NCI-H2081 treated with DMSO at 0.1 percent for 48 hours (cell line): ENCODE results near the gene C4A.
"Not testable (repeated sequence)": the region's sequence is repeated elsewhere in the genome, so short reads cannot be mapped to it uniquely, and the experiment has no call there.

ENCODE experiments used
- DNase-seq: peaks from one replicate; lab custom pipeline; 2025; lab: John Stamatoyannopoulos, UW

C4A gene

DNA sequence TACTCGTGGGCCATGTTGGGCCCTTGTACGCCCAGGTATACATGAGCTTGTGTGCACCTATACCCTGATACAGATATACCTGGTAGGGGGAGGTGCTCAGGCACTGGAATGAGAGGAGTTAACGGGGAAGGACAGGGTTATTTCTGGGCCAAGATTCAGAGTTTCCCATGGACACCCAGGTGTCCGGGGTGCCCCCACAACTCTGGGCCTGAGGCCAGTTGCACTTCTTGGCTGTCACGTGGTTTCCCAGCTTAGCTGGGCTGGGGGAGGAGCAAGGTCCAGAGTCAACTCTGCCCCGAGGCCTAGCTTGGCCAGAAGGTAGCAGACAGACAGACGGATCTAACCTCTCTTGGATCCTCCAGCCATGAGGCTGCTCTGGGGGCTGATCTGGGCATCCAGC, at the start of gene C4A:
Gene C4A, plus strand, starts transcription at position 314 of the 400 bp plus-strand sequence. Its CDS starts 51 bp downstream, at position 365.
- DNase-seq: not testable (repeated sequence)

- DNase-seq: not testable (repeated sequence)
Observed at GRCh38 chr6:31932137-31932536, 49.7 kb upstream of the C4A start.

GRCh38 chr6:31933537-31933936, 48.3 kb upstream of the C4A start:
- no peak for DNase-seq

- no peak for DNase-seq
Observed at GRCh38 chr6:31935021-31935420, 46.8 kb upstream of the C4A start.

DNA sequence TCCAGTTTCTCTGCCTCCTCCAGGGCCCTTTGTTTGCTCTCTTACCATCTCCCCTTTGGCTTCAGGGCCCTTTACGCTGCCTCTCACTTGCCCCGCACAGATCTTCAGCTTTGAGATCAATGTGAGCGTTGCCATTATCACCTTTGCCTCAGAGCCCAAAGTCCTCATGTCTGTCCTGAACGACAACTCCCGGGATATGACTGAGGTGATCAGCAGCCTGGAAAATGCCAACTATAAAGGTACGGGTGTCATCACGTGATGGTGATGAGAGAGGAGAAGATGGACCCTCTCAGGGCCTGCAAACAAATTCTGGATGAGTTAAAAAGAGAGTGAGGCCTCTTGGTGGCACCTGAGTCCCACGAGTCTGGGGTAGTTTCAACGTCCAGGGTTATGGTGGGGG, 46.0 kb upstream of the C4A start:
- no peak for DNase-seq

DNA sequence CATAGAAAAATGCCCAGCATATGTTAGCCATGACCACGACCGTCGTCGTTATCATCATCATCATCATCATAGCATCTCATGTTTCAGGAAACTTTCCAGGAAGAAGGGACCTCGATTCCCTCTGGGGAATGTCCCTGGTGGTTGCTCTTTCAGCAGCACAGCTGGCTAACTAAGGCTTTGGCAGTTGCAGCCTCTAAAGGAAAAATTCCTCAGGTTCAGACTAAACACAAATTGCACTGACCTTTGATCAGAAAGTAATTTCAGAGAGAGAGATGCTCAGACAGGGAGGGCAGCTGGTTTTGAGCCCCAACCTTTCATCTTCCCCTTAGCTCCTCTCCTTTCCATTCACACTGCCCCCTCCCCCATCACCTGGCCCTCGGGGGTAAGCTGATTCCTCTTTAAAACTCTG, 41.6 kb upstream of the C4A start:
- DNase-seq: no peak

DNA sequence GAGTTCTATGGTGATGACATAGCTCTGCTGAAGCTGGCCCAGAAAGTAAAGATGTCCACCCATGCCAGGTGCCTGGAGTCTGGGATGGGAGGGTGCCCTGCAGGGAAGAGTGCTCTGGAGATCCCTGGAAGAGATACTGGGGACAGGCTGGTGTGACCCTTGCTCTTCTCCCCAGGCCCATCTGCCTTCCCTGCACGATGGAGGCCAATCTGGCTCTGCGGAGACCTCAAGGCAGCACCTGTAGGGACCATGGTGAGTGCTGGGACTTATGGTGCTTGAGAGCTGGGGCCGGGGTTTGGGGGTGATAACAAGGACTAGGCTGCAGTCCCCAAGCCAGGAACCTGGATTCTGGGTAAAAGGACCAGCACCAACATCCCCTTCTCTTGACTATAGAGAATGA, 38.1 kb upstream of the C4A start:
- DNase-seq: no peak

DNA sequence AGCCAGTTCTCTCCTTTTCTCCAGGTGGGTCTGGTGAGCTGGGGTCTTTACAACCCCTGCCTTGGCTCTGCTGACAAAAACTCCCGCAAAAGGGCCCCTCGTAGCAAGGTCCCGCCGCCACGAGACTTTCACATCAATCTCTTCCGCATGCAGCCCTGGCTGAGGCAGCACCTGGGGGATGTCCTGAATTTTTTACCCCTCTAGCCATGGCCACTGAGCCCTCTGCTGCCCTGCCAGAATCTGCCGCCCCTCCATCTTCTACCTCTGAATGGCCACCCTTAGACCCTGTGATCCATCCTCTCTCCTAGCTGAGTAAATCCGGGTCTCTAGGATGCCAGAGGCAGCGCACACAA, 36.7 kb upstream of the C4A start:
- no peak for DNase-seq

DNA sequence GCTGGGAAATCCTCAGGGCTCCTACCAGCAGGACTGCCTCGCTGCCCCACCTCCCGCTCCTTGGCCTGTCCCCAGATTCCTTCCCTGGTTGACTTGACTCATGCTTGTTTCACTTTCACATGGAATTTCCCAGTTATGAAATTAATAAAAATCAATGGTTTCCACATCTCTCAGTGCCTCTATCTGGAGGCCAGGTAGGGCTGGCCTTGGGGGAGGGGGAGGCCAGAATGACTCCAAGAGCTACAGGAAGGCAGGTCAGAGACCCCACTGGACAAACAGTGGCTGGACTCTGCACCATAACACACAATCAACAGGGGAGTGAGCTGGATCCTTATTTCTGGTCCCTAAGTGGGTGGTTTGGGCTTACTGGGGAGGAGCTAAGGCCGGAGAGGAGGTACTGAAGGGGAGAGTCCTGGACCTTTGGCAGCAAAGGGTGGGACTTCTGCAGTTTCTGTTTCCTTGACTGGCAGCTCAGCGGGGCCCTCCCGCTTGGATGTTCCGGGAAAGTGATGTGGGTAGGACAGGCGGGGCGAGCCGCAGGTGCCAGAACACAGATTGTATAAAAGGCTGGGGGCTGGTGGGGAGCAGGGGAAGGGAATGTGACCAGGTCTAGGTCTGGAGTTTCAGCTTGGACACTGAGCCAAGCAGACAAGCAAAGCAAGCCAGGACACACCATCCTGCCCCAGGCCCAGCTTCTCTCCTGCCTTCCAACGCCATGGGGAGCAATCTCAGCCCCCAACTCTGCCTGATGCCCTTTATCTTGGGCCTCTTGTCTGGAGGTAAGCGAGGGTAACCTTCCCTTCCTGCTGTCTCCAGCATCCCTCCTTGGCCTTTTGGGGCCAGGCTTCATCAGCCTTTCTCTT, 36.1 kb upstream of the C4A start, which contains the start of gene CFB:
Gene CFB, plus strand, starts transcription at position 589 of the 863 bp plus-strand sequence. Its CDS starts 127 bp downstream, at position 716.
- no peak for DNase-seq

- DNase-seq: no peak
Observed at GRCh38 chr6:31946370-31946885, 35.4 kb upstream of the C4A start.

DNA sequence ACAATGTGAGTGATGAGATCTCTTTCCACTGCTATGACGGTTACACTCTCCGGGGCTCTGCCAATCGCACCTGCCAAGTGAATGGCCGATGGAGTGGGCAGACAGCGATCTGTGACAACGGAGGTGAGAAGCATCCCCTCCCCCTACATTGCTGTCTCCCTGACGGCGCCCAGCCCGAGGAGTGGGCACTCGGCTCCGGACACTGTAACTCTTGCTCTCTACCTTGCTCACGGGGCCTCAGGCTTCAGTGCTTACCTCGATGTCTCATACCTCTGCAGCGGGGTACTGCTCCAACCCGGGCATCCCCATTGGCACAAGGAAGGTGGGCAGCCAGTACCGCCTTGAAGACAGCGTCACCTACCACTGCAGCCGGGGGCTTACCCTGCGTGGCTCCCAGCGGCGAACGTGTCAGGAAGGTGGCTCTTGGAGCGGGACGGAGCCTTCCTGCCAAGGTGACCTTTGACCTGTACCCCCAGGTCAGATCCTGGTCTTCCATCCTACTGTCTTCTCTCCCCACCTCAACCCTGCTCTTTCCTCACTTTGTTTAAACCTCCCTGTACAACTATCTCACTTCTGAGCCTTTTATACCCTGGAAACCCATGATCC, 34.7 kb upstream of the C4A start:
- no peak for DNase-seq

- DNase-seq: no peak
Observed at GRCh38 chr6:31947864-31948263, 34.0 kb upstream of the C4A start.

- DNase-seq: no peak
Observed at GRCh38 chr6:31948306-31948705, 33.6 kb upstream of the C4A start.

DNA sequence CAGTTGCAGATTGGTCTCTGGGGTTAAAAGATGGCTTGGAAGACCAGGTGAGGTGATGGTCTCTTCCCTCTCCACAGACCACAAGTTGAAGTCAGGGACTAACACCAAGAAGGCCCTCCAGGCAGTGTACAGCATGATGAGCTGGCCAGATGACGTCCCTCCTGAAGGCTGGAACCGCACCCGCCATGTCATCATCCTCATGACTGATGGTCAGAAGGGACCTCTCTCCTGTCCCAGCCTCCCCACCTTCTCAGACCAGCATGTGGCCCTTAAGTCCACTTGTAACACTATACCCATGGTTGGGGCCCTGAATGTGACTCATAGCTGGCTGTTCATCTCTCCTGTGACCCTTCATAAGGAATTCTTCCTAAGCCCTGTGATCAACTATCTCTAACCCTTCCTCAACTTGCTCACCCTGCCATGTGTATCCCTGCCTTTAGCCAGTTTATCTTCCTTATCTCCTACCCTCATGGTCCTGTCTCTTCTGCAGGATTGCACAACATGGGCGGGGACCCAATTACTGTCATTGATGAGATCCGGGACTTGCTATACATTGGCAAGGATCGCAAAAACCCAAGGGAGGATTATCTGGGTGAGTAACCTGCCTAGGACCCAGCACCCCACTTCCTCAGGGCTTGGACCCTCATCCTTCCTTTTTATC, 33.0 kb upstream of the C4A start:
- no peak for DNase-seq

DNA sequence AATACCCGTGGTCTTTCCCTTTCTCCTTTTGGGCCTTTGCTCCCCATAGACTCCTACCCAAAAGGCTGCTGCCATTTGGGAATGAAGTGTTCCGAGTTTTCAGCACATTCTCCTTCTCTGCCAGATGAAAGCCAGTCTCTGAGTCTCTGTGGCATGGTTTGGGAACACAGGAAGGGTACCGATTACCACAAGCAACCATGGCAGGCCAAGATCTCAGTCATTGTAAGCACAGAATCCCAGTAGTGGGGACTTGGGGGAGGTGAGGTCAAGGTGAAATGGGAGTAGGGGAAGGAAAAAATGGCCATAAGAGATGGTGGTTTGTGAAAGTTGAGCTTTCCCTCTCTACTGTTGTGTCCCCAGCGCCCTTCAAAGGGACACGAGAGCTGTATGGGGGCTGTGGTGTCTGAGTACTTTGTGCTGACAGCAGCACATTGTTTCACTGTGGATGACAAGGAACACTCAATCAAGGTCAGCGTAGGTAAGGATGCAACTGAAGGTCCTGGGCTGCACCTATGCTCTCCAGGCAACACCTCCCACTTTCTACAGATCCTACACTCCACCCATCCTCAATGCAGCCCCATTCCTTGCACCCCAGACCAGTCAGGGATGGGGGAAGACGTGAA, 31.8 kb upstream of the C4A start:
- DNase-seq: no peak

- no peak for DNase-seq
Observed at GRCh38 chr6:31952140-31952805, 29.6 kb upstream of the C4A start.

- no peak for DNase-seq
Observed at GRCh38 chr6:31952890-31953289, 29.0 kb upstream of the C4A start.

DNA sequence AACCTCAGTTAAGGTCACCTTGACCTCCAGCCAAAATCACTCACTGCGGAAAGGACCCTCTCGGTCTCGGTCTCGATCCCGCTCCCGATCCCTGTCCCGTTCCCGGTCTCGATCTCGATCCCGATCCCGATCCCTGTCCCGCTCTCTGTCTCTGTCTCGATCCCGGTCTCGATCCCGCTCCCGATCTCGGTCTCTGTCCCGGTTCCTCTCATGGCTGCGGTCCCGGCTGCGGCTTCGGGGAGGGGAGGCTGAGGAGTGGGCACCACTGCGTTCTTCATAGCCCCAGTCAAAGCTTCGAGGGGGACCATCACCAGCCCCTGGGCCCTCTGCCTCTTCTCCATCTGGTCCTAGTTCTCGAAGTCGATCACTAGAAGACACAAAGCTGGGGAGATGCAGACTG, 27.3 kb upstream of the C4A start:
- no peak for DNase-seq

DNA sequence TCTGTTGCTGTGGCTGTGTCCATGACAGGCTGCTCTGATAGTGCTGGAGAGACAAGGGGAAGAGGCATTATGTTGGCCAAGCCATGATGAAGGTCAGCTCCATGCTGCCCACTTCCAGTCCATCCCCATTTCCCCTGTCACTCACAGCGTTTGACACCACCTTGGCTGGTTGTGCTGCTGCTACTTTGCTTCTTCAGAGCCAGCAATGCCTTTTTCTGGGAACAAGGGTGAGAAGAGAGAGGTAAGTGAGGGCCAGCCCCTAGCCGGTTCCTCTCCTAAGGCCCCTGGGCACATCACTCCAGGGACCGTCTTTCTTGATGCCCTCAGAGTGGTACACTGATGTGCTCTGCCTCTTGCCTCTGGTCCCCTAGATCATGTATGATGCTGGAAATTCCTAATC, 25.1 kb upstream of the C4A start:
- no peak for DNase-seq

DNA sequence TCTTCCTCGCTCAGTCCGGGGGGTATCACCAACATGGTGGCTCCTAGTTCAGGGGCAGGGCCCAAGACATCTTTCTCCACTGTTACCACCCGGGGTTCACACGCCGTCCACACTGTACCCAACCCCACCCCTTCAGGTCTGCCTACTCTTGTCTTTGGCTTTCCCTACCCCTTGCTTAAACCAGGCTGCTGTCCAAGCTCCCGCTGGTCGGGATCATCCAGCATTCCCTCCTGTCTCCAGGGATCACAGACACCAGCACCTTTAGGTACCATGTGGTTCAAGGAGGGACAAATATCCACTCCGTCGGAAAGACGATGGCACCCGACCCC, 23.5 kb upstream of the C4A start:
- no peak for DNase-seq

DNA sequence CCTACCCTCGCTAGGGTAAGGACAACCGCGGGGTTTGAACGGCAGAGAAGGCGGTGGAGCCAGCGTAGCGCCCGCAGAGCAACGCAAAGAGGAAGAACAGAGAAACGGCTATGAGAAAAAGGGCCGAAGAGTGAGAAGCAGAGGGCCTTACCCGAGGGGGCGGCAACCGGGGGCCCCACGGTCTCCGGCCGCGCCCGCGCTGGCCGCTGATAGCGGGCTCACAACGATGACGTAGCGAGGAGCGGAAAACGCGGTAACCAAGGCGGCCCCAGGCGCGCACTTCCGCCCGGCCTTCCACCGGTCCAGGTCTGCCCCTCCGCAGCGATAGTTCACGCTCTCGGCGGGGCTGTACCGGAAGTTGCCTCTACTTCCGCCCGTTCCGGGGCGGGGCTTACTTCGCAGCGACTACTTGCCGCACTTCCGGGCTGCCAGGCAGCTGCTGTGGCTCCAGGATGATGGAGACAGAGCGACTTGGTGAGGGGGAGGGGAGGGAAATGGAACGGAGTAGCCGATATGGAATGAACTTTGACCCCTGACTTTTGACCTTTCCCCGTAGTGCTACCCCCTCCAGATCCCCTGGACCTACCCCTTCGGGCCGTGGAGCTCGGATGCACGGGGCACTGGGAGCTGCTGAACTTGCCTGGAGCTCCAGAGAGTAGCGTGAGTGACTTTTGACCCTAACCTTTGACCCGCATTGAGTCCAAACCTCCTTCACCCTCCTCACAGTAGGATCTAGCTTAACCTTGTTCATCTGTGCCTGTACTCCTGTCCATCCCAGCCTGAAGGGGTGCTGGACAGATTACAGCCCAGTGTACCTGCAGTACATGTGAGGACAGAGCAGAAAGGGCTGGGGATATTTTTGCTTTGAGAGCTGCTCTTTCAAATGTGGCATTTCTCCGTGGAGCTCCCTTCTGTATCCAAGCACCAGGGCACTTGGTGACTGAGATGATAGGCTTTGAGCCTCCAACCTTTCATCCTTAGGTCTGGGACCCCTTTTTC, 22.8 kb upstream of the C4A start, which contains the start of the genes NELFE and SKIC2:
Gene NELFE, minus strand, starts transcription at position 231 of the 999 bp plus-strand sequence. CDS start 525 bp downstream, outside the sequence.
Gene SKIC2, plus strand, starts transcription at position 435 of the 999 bp plus-strand sequence. Its CDS starts 18 bp downstream, at position 453.
- peak; percentile 82 for DNase-seq
